Activated naive CD4-positive, alpha-beta T cell treated with anti-CD3 and anti-CD28 coated beads, Interleukin-2, amount 50 U/mL, for 24 hours (primary cell): ENCODE results near the gene ITGA1.
"Not testable (repeated sequence)": the region's sequence is repeated elsewhere in the genome, so short reads cannot be mapped to it uniquely, and the experiment has no call there.

Experiments
- H3K27ac Mint-ChIP-seq: one replicate; pipeline ENCODE4 v1.8.0; 2021; ENCODE audit warnings: mild to moderate bottlenecking, mixed read lengths
- H3K27me3 Mint-ChIP-seq: one replicate; pipeline ENCODE4 v1.8.0; 2021; ENCODE audit warnings: mixed read lengths
- H3K36me3 Mint-ChIP-seq: one replicate; pipeline ENCODE4 v1.8.0; 2021; ENCODE audit warnings: mixed read lengths
- H3K4me1 Mint-ChIP-seq: one replicate; pipeline ENCODE4 v1.8.0; 2021; ENCODE audit warnings: mixed read lengths
- H3K4me3 Mint-ChIP-seq: one replicate; pipeline ENCODE4 v1.8.0; 2021; ENCODE audit warnings: mild to moderate bottlenecking, mixed read lengths
- H3K9me3 Mint-ChIP-seq: one replicate; pipeline ENCODE4 v1.8.0; 2021; ENCODE audit warnings: mixed read lengths

Gene ITGA1

DNA sequence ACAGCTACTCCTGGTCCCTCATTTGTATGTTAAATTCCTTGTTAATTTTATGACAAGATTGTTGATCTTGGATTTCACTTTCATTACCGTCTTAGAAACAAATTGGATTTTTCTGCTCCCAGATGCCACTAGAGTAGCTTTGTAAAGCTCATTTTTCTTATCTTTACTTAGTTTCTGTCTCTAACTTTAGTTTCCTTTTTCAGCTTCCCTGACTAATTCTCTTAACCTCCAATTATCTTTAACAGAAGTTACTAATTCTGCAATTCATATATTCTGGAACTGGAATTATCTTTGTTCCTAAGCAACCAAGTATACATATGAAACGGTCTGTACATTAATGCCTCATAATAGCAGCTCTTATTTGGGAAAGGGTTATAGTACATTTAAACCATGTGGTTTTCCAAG, 16.7 kb downstream of the ITGA1 start:
- Mint-ChIP-seq H3K4me1 (peaks cover 56% of the 10 kb centered on the region), H3K36me3 (peaks cover 26% of the 10 kb centered on the region), H3K4me3 (peak overlapping the region; percentile 67), H3K27me3 (no peaks in the 10 kb centered on the region), H3K9me3 (no peaks in the 10 kb centered on the region), H3K27ac (peak overlapping the region; percentile 13)

GRCh38 chr5:52804981-52805380, 17.3 kb downstream of the ITGA1 start:
- Mint-ChIP-seq H3K27ac (no peak overlapping the region), H3K4me3 (no peak overlapping the region), H3K4me1 (peaks cover 55% of the 10 kb centered on the region), H3K27me3 (no peaks in the 10 kb centered on the region), H3K36me3 (peaks cover 24% of the 10 kb centered on the region), H3K9me3 (no peaks in the 10 kb centered on the region)

GRCh38 chr5:52805615-52806014, 17.9 kb downstream of the ITGA1 start:
- peaks cover 22% of the 10 kb centered on the region for H3K36me3 Mint-ChIP-seq
- no peak overlapping the region for H3K4me3 Mint-ChIP-seq

DNA sequence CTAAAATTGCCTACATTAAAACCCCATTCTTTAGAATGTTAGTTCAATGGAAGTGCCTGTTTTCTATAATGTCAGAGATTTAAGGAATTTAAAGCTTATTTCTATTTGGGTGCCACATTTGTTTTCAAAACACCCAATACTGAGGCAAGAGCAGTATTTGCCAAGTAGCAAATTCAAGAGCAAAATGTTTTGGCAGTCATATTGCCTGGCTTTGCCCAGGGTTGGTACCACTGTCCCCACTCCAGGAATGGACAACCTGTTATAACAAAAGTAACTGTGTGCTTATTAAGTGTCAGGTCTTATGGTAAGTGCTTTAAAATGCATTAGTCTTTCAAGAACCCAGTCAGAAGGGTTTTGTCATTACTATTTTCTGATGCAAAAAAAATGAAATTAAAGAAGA, 19.3 kb downstream of the ITGA1 start:
- Mint-ChIP-seq H3K4me1 (peaks cover 41% of the 10 kb centered on the region), H3K27me3 (no peaks in the 10 kb centered on the region), H3K36me3 (peaks cover 12% of the 10 kb centered on the region), H3K4me3 (no peak overlapping the region), H3K9me3 (no peaks in the 10 kb centered on the region), H3K27ac (no peak overlapping the region)

More at GRCh38 chr5:52805615-52806014, 17.9 kb downstream of the ITGA1 start:
- peaks cover 52% of the 10 kb centered on the region for H3K4me1 Mint-ChIP-seq
- no peaks in the 10 kb centered on the region for H3K9me3 Mint-ChIP-seq
- peak overlapping the region; percentile 17 for H3K27ac Mint-ChIP-seq
- no peaks in the 10 kb centered on the region for H3K27me3 Mint-ChIP-seq

- Mint-ChIP-seq H3K36me3 (peaks cover 12% of the 10 kb centered on the region), H3K27ac (no peak overlapping the region)
Observed at GRCh38 chr5:52807723-52808122, 20.0 kb downstream of the ITGA1 start.

GRCh38 chr5:52808316-52808901, 20.7 kb downstream of the ITGA1 start:
- Mint-ChIP-seq H3K4me1 (peaks cover 29% of the 10 kb centered on the region), H3K36me3 (peaks cover 12% of the 10 kb centered on the region), H3K4me3 (no peak overlapping the region), H3K27me3 (no peaks in the 10 kb centered on the region), H3K9me3 (no peaks in the 10 kb centered on the region), H3K27ac (no peak overlapping the region)

More at GRCh38 chr5:52807723-52808122, 20.0 kb downstream of the ITGA1 start:
- peaks cover 35% of the 10 kb centered on the region for H3K4me1 Mint-ChIP-seq
- no peaks in the 10 kb centered on the region for H3K9me3 Mint-ChIP-seq
- no peak overlapping the region for H3K4me3 Mint-ChIP-seq
- H3K27me3 Mint-ChIP-seq = no peaks in the 10 kb centered on the region

GRCh38 chr5:52809884-52810283, 22.2 kb downstream of the ITGA1 start:
- no peaks in the 10 kb centered on the region for H3K9me3 Mint-ChIP-seq
- H3K27ac Mint-ChIP-seq = no peak overlapping the region
- peaks cover 17% of the 10 kb centered on the region for H3K4me1 Mint-ChIP-seq
- peaks cover 5% of the 10 kb centered on the region for H3K36me3 Mint-ChIP-seq
- H3K4me3 Mint-ChIP-seq = no peak overlapping the region
- H3K27me3 Mint-ChIP-seq = no peaks in the 10 kb centered on the region

DNA sequence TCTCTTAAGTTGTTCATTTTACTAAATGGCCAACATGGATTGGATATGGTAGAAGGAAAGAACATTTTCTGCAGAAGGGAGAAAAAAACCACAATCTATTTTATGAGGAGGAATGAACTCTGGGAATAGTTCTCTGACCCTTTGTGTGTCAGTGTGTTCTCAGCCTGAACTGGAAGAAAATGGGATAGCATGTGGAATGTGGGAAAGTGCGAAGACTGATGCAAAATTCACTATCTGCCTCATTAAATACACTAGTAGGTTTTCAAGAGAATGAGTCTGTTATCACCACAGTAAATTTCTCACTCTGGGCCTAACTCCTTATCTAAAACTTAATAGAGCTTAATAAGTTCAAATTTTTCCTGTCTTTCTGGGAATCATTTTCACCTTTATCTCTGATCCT, 22.7 kb downstream of the ITGA1 start:
- Mint-ChIP-seq H3K27ac (no peak overlapping the region), H3K4me1 (peaks cover 12% of the 10 kb centered on the region), H3K4me3 (no peak overlapping the region), H3K36me3 (no peaks in the 10 kb centered on the region), H3K27me3 (no peaks in the 10 kb centered on the region), H3K9me3 (no peaks in the 10 kb centered on the region)

DNA sequence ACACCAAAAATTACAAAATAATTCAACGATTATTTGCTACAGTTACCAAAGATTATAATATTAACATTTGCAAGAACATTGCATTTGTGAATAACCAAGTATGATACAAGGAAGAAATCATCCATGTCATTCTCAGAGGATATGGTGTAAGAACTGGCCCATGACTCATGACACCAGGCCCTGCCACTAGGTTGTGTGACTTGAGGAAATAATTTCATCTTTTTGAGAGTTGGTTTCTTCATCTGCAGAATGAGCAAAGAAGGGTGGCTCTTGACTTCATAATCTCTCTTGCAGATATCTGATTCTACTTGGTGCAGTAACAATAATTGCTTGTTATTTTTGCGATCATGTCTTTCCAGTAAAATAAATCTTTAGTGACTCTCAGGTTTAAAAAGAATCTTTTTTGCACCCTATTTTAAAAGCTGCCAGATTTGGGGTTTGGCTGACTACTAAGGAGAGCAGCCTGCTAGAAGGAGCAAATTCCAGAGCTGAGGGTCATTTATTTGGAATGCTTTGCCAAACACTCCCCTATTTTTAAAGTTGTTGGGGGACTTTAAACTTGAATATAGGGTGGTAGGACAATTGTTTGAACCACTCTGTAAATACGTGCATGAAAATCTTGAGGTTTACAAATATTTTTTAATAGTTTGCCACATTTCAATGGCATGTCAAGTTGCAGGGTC, 23.5 kb downstream of the ITGA1 start:
- H3K27ac Mint-ChIP-seq = no peak overlapping the region
- no peak overlapping the region for H3K4me3 Mint-ChIP-seq
- no peaks in the 10 kb centered on the region for H3K36me3 Mint-ChIP-seq
- H3K27me3 Mint-ChIP-seq = no peaks in the 10 kb centered on the region
- peaks cover 8% of the 10 kb centered on the region for H3K4me1 Mint-ChIP-seq
- no peaks in the 10 kb centered on the region for H3K9me3 Mint-ChIP-seq

DNA sequence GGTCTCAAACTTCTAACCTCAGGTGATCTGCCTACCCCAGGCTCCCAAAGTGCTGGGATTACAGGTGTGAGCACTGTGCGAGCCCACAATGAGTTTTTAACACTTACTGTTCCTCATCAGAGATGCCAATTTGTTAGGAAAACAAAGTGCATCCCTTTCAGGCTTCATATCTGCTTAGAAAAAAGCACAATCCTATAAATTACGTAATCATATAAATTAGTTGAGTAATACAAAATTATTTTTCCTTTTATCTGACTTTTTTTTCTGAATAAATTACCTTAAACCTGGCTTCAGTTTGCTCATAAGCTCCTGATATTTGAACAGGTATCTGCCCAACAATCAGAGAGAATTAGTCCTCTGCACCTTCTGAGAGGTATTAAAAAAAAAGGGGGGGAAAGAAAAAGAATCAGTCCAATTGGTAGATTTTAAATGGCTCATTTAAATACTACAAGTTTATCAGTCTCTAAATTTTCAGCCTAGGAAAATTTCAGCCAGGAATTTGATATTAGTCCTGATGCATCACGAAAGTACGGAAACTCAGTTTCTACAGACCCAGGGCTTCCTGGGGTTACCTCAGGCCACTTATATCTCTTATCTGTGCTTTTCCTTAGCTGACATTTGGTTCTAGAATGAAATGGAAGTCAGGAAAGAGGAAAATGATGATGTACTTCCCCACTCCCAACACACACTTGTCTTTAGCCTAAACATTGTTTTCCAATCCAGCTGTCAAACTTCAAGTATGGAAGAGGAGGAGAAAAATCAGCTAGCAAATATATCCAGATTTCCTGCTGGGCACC, 26.8 kb downstream of the ITGA1 start:
- H3K27ac Mint-ChIP-seq = no peak overlapping the region
- no peaks in the 10 kb centered on the region for H3K27me3 Mint-ChIP-seq
- no peaks in the 10 kb centered on the region for H3K4me1 Mint-ChIP-seq
- no peaks in the 10 kb centered on the region for H3K36me3 Mint-ChIP-seq
- H3K9me3 Mint-ChIP-seq = no peaks in the 10 kb centered on the region
- no peak overlapping the region for H3K4me3 Mint-ChIP-seq

DNA sequence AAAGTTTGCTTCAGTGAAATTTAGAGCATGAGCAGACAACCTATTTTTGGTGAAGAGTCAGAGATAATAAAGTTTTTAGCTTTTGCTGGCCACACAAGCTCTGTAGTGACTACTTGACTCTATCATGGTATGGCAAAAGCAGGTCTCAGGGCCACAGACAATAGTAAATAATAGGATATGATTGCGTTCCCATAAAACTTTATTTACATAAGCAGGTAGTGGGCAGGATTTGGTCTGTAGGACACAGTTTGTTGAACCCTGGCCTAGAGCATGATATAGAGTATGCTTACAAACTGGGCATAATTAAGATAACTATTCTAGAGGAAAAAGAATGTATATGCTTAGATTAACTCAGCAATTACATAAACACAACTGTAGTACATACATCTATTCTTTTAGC, 30.1 kb downstream of the ITGA1 start:
- no peaks in the 10 kb centered on the region for H3K9me3 Mint-ChIP-seq
- no peak overlapping the region for H3K27ac Mint-ChIP-seq
- no peaks in the 10 kb centered on the region for H3K4me1 Mint-ChIP-seq
- no peaks in the 10 kb centered on the region for H3K27me3 Mint-ChIP-seq
- H3K4me3 Mint-ChIP-seq = no peak overlapping the region
- no peaks in the 10 kb centered on the region for H3K36me3 Mint-ChIP-seq

- no peaks in the 10 kb centered on the region for H3K4me1 Mint-ChIP-seq
- H3K27ac Mint-ChIP-seq = no peak overlapping the region
- H3K36me3 Mint-ChIP-seq = no peaks in the 10 kb centered on the region
- H3K9me3 Mint-ChIP-seq = no peaks in the 10 kb centered on the region
- no peak overlapping the region for H3K4me3 Mint-ChIP-seq
- no peaks in the 10 kb centered on the region for H3K27me3 Mint-ChIP-seq
Observed at GRCh38 chr5:52818360-52818759, 30.6 kb downstream of the ITGA1 start.

GRCh38 chr5:52818807-52819206, 31.1 kb downstream of the ITGA1 start:
- H3K36me3 Mint-ChIP-seq, H3K4me1 Mint-ChIP-seq, H3K9me3 Mint-ChIP-seq, H3K27me3 Mint-ChIP-seq, H3K4me3 Mint-ChIP-seq, H3K27ac Mint-ChIP-seq: not testable (repeated sequence)

GRCh38 chr5:52821901-52822300, 34.2 kb downstream of the ITGA1 start:
- Mint-ChIP-seq H3K27ac (no peak overlapping the region), H3K4me3 (no peak overlapping the region), H3K9me3 (no peaks in the 10 kb centered on the region), H3K27me3 (no peaks in the 10 kb centered on the region), H3K36me3 (no peaks in the 10 kb centered on the region), H3K4me1 (peaks cover 7% of the 10 kb centered on the region)

DNA sequence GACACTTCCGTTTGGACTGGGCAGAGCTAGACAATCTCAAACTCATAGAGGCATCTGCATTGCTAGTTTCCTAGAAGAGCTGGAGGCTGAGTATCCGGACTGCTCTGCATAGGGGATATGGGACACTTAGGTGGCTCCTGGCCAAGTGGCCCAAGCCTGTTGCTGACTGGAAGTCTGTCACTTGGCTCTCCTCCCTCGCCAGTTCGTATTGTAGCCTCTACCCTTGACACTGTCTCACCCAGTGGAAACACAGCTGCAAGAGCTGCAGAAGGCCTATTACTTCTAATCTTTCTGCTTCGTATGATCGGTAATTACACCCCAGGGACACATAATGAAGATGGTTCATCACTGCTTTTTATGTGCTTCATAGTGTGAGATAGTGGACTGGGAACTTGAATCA, 34.7 kb downstream of the ITGA1 start:
- no peaks in the 10 kb centered on the region for H3K9me3 Mint-ChIP-seq

GRCh38 chr5:52824827-52825226, 37.1 kb downstream of the ITGA1 start:
- H3K36me3 Mint-ChIP-seq = peaks cover 1% of the 10 kb centered on the region
- peaks cover 7% of the 10 kb centered on the region for H3K4me1 Mint-ChIP-seq
- no peak overlapping the region for H3K4me3 Mint-ChIP-seq
- no peak overlapping the region for H3K27ac Mint-ChIP-seq
- H3K27me3 Mint-ChIP-seq = no peaks in the 10 kb centered on the region
- no peaks in the 10 kb centered on the region for H3K9me3 Mint-ChIP-seq

More for the DNA sequence above, 34.7 kb downstream of the ITGA1 start:
- H3K27ac Mint-ChIP-seq = no peak overlapping the region
- H3K4me3 Mint-ChIP-seq = no peak overlapping the region
- peaks cover 7% of the 10 kb centered on the region for H3K4me1 Mint-ChIP-seq
- no peaks in the 10 kb centered on the region for H3K27me3 Mint-ChIP-seq
- H3K36me3 Mint-ChIP-seq = peaks cover under 1% of the 10 kb centered on the region
